Tibial nerve (tissue), 4 donors: Measurements from ENCODE around the gene MSI2. TPM values are rescaled to one million over a fixed set of nuclear protein-coding genes. Genes with fewer than 3 reads are reported as not detected.

Experiments
- DNase-seq, 2 donors: peaks; one replicate each; pipeline ENCODE4 v3.0.0-alpha.2; 2019; ENCODE audit warnings: low spot score in 2 of 2
- H3K27ac ChIP-seq, 4 donors: fragments of 200-600 bp; sonication (generic) in 3 of 4; one replicate each; pipeline ENCODE4 v1.5.1; 2017 to 2019; ENCODE audit warnings: mild to moderate bottlenecking in 1 of 4
- H3K27me3 ChIP-seq, 2 donors: fragments of 200-600 bp; sonication (generic) in 1 of 2; one replicate each; pipeline versions ENCODE4 v1.5.1 to v1.6.0; 2017 to 2019
- H3K36me3 ChIP-seq, 3 donors: fragments of 200-600 bp; sonication (generic); one replicate each; pipeline ENCODE4 v1.5.1; 2018 to 2019
- H3K4me1 ChIP-seq, 4 donors: fragments of 200-600 bp; sonication (generic) in 3 of 4; one replicate each; pipeline ENCODE4 v1.5.1; 2017 to 2019
- H3K4me3 ChIP-seq, 4 donors: fragments of 200-600 bp; sonication (generic) in 3 of 4; one replicate each; pipeline ENCODE4 v1.5.1; 2017 to 2019; ENCODE audit warnings: mild to moderate bottlenecking in 1 of 4, moderate library complexity in 1 of 4
- H3K9me3 ChIP-seq, 4 donors: fragments of 200-600 bp; sonication (generic) in 3 of 4; one replicate each; pipeline ENCODE4 v1.5.1; 2017 to 2019
- EP300 ChIP-seq, 2 donors: sonication (generic); formaldehyde crosslinking; IDR thresholded peaks; one replicate each; pipeline ENCODE4 v1.6.1; 2017; ENCODE audit warnings: antibody characterized with exemption in 2 of 2, mild to moderate bottlenecking in 1 of 2
- POLR2A ChIP-seq, 2 donors: fragments of 450-650 bp; IDR thresholded peaks; one replicate each; pipeline ENCODE4 v1.6.1; 2017; ENCODE audit warnings: antibody characterized with exemption in 2 of 2, mild to moderate bottlenecking in 2 of 2, moderate library complexity in 2 of 2
- WGBS, 2 donors: methylation state at CpG; one replicate each; pipeline ENCODE4 v1.1.5; 2018; 5-methylcytosine and 5-hydroxymethylcytosine counted together
- total RNA-seq, 4 donors: library from RNA; depleted of rRNA; stranded (reverse); fragments of >200 nt; gene quantifications; one replicate each; pipeline ENCODE4 v1.1.0, GENCODE V29; 2016
- TF ChIP-seq, protein P1 (sequence below), 5 experiments: fragments of 200-600 bp in 3 of 5; fragments of 450-650 bp in 2 of 5; sonication (generic) in 3 of 5; IDR thresholded peaks; one replicate each; pipeline ENCODE4 v1.5.1; 2016 to 2019; ENCODE audit warnings: antibody characterized with exemption in 5 of 5, mild to moderate bottlenecking in 3 of 5, moderate library complexity in 2 of 5

MSI2 gene
- total RNA-seq, 4 donors from 2014 or later: 11.5 to 18.3 (median 14.2) TPM

DNA sequence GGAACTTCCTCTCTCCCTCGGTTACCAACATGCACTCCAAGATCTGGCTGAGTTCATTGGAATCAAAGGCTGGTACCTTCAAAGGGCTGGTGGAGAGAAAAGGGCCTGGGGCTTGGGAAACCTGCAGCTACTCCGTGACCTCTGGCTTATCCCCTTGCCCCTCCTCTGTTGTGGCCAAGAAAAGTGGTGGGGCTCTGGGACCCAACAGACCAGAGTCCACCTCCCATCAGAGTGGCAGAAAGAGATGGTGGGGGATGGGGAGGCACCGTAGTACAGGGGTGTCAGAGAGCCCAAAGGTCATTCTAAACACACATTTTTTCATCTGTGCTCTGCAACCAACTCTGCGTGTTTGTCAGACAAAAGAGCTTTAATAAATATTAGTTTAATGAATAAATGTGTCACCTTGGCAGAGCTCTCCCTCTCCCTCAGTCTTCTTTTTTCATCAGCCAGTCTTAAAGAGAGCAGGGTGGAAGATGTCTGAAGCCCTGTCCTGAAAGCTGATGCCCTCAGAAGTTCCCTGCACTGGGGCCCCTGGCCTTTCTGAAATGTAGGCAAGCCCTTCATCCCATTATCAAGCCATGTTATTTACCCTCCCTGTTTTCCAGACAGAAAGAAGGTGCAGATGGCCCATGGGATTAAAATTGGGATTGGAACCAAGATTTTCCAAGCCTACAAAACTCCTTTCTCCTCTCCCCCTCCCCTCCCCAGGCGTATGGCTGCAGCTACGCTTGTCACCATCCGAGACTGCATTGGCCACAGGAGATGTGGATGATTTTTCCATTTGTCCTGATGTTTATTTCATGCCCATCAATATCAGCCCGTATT is 261.5 kb downstream of the MSI2 start:
- no peak overlapping the region for H3K27ac ChIP-seq
- TF ChIP-seq POLR2A (IDR thresholded peaks at IDR 0.05) (no peak), EP300 (IDR thresholded peaks at IDR 0.05) (no peak)
- TF ChIP-seq, protein P1, sequence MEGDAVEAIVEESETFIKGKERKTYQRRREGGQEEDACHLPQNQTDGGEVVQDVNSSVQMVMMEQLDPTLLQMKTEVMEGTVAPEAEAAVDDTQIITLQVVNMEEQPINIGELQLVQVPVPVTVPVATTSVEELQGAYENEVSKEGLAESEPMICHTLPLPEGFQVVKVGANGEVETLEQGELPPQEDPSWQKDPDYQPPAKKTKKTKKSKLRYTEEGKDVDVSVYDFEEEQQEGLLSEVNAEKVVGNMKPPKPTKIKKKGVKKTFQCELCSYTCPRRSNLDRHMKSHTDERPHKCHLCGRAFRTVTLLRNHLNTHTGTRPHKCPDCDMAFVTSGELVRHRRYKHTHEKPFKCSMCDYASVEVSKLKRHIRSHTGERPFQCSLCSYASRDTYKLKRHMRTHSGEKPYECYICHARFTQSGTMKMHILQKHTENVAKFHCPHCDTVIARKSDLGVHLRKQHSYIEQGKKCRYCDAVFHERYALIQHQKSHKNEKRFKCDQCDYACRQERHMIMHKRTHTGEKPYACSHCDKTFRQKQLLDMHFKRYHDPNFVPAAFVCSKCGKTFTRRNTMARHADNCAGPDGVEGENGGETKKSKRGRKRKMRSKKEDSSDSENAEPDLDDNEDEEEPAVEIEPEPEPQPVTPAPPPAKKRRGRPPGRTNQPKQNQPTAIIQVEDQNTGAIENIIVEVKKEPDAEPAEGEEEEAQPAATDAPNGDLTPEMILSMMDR (IDR thresholded peaks at IDR 0.05): no peak
- no peaks in the 10 kb centered on the region for H3K9me3 ChIP-seq
- H3K36me3 ChIP-seq: no peaks in the 10 kb centered on the region
- no peaks in the 10 kb centered on the region for H3K4me1 ChIP-seq
- DNase-seq: no peak
- no peak overlapping the region for H3K4me3 ChIP-seq
- no peaks in the 10 kb centered on the region for H3K27me3 ChIP-seq
- 87 to 88% methylated on average over 8 of the region's 8 CpGs for WGBS, 2 donors

DNA sequence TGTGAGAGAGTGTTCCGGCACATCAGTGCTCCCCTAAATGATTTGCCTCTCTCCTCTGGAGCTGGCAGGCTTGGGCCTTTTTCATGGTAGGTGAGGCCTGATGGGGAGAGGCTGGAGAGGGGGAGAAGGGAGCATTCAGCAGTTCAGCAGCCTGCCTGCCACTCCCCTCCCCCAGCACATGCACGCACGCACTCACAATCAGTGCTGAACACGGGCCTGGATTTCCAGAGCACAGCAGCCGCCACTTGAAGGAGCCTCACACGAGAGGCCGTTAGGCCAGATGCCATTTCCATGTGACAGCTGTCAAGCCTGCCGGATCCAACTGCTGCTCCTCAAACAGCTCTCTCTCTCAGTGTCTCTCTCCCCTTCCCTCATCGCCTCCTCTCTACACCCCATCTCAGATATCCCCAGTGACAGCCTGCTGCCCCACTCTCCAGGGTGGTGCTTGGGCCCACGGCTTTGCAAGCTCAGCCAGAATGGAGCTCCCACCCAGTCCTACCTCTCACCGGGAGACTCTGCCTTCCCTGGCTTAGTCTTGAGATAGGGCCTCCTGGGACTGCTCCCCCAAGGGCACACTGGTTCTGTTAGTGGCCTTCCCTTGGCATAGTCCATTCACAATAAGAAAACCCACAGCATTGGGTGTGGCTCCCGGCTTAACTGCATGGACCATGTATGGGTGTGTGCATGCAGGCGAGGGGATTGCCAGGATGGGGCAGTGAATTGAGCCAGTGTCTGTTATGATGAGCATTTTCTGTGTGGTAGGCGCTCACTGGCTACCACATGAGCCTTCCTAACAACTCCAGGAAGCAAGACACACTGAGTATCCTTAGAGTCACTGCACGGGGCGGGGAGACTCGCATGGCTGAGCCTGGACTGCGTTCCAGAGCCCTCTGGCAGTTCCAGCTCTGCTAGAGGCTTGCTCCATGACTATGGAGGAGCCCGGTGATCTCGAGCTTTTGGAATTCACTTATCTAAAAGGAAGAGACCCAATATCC is 262.6 kb downstream of the MSI2 start:
- DNase-seq: no peak
- no peaks in the 10 kb centered on the region for H3K9me3 ChIP-seq
- peaks cover 0 to 1% (median 0%) of the 10 kb centered on the region in 4 donors for H3K4me1 ChIP-seq
- no peak overlapping the region for H3K4me3 ChIP-seq
- H3K27ac ChIP-seq: no peak overlapping the region
- H3K27me3 ChIP-seq: no peaks in the 10 kb centered on the region
- 79 to 88% methylated on average over 19 to 20 of the region's 20 CpGs for WGBS, 2 donors
- no peaks in the 10 kb centered on the region for H3K36me3 ChIP-seq
- TF ChIP-seq EP300 (IDR thresholded peaks at IDR 0.05) (no peak), POLR2A (IDR thresholded peaks at IDR 0.05) (no peak)
- TF ChIP-seq, protein P1 (IDR thresholded peaks at IDR 0.05): no peak

DNA sequence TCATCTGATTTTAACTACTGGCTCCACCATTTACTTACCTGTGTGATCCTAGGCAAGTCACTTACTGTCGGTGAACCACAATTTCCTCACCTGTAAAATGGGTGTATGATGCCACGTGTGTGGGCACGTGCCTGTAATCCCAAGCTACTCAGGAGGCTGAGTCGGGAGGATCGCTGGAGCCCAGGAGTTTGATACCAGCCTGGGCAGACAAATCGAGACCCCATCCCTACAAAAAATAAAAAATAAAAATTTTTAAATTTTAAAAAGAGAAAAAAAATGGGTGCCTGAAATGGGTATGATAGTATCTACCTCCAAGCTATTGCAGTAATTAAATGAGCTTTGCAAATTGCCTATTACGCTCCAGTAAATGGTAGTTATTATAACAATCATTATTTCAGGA is 263.5 kb downstream of the MSI2 start:
- peaks cover 0 to 6% (median 0%) of the 10 kb centered on the region in 4 donors for H3K4me1 ChIP-seq
- DNase-seq: no peak
- no peaks in the 10 kb centered on the region for H3K27me3 ChIP-seq
- H3K4me3 ChIP-seq: no peak overlapping the region
- H3K9me3 ChIP-seq: no peaks in the 10 kb centered on the region
- WGBS, 2 donors: 98% methylated on average over 7 of the region's 7 CpGs
- H3K27ac ChIP-seq: no peak overlapping the region
- no peaks in the 10 kb centered on the region for H3K36me3 ChIP-seq
- TF ChIP-seq POLR2A (IDR thresholded peaks at IDR 0.05) (no peak), EP300 (IDR thresholded peaks at IDR 0.05) (no peak)
- TF ChIP-seq, protein P1 (IDR thresholded peaks at IDR 0.05): no peak

DNA sequence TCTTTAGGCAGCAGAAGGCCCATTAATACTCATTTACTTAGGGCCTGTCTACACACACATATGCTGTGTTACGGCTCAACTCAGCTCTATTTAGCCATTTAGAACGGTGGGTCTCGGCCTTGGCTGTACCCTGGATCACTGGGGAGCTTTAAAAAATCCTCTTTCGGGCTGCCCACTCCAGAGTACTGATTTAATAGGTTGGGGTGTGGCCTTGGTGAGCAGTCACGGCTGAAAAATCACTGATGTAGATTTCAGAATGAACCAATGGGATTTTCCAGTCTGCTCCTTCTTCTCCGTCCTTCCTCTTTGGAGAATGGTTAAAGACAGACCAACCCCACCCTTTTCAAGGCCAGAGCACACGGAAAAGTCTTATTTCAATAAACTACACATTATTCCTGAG is 265.3 kb downstream of the MSI2 start:
- WGBS, 2 donors: 93 to 96% methylated on average over 7 of the region's 7 CpGs
- DNase-seq: no peak
- no peak overlapping the region for H3K4me3 ChIP-seq

More for the DNA sequence above, 265.3 kb downstream of the MSI2 start:
- TF ChIP-seq POLR2A (IDR thresholded peaks at IDR 0.05) (no peak), EP300 (IDR thresholded peaks at IDR 0.05) (no peak)
- TF ChIP-seq, protein P1 (IDR thresholded peaks at IDR 0.05): no peak
- Histone ChIP-seq H3K36me3 (no peaks in the 10 kb centered on the region), H3K4me1 (peaks cover 0 to 10% (median 0%) of the 10 kb centered on the region in 4 donors), H3K27me3 (no peaks in the 10 kb centered on the region), H3K9me3 (no peaks in the 10 kb centered on the region), H3K27ac (no peak overlapping the region)
